HG02870 (cell line): ENCODE measurements around the gene CHD1.
A peak's percentile ranks its signal among the peaks of the same experiment; 100 is the strongest.
"Not testable (repeated sequence)": the region's sequence is repeated elsewhere in the genome, so short reads cannot be mapped to it uniquely, and the experiment has no call there.

Source experiments
- ATAC-seq: cut with Tn5 transposase; IDR thresholded peaks from one replicate; pipeline ENCODE4 v1.9.1; 2021; ENCODE audit warnings: mild to moderate bottlenecking, moderate library complexity; ENCODE audit not compliant: unreplicated experiment

Gene CHD1

DNA sequence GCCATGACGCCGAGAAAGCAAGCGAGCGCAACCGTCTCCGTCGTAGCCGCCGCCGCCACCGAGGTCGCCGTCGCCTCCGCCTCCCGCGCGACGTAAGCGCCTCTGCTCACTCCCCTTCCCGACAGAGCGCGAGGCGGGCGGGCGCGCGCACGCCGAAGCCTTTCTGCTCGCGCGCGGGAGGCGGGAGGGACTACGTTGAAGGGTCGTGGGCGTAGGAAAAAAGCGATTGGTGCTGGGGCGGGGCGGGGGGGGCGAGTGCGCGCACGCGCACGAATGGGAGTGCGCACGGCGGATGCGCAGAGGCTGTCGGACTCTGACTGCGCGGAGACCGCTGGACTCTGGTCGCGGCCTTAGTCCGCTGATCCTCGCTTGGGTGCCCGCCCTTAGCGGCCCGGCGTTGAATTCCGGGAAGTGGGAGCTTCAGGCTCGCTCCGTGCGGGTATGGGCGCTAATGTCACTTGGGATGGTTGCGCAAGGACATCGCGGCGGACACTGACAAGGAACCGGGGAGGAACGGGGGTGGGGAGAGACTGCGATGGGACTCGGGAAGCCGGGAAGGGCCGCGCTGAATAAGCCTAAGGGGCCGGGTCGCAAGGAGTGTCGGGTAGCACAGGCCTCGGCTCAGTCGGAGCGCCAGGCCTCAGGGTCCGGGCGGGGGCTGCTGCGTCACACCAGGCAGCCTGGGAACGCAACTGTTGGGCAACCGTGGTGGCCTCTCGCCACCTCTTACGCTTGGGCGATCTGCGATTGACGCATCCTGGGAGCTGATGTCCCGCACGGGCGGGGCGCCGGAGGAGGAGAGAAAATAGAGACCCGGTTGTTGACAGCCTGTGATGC lies at the start of gene CHD1:
TSS of gene CHD1 (minus strand) at position 135 of the 837 bp plus-strand sequence. CDS start 2,621 bp downstream, outside the sequence.
- ATAC-seq, result peak; percentile 57

DNA sequence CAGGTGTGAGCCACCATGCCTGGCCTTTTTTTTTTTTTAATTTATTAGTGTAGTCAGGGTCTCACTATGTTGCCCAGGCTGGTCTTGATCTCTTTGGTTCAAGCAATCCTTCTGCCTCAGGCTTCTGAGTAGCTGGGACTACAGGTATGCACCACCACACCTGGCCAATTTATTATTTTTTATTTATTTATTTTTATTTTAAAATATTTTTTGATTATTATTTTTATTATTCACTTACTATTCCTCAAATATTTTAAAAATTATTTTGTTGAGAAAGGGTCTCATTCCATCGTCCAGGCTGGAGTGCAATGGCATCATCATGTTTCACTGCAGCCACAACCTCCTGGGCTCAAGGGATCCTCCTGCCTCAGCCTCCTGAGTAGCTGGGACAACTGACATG lies 49.7 kb upstream of the CHD1 start:
- no peak for ATAC-seq

- ATAC-seq, result no peak
Measured at GRCh38 chr5:98977723-98978122, 48.9 kb upstream of the CHD1 start.

DNA sequence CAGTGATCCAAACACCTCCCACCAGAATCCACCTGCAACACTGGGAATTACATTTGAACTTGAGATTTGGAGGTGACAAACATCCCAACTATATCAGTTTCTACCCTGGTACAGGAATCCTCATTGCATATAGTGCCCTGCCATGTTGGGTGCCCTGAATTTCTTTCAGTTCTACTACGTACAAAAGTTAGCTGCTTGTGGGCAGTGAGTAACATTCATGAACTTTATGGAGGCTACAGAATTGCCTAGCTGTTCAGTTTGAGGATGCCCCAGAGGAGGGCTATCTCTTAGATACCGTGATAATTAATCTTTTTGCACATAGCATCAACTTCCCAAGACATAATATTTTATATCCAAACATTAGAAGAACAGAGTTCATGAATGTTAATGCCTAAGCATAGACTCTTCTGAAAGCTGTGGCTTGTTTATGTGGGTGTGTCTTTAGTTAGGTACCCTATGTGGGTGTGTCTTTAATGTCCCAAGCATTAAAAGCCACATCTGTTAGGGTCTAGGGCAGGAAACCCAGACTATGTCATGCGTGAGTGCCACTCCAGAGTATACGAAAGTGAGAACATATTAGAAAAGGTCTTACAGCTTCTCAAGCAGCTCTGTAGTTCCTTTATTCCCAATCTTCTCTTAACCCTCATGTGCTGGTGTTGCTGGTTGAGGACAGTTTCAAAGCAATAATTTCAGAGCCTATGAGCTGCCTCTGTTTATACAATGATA lies 47.0 kb upstream of the CHD1 start:
- peak; percentile 79 for ATAC-seq

GRCh38 chr5:98975223-98975622 lies 46.4 kb upstream of the CHD1 start:
- ATAC-seq, result no peak

- no peak for ATAC-seq
Measured at GRCh38 chr5:98969400-98969799, 40.6 kb upstream of the CHD1 start.

- ATAC-seq, result no peak
Measured at GRCh38 chr5:98968056-98968564, 39.3 kb upstream of the CHD1 start.

DNA sequence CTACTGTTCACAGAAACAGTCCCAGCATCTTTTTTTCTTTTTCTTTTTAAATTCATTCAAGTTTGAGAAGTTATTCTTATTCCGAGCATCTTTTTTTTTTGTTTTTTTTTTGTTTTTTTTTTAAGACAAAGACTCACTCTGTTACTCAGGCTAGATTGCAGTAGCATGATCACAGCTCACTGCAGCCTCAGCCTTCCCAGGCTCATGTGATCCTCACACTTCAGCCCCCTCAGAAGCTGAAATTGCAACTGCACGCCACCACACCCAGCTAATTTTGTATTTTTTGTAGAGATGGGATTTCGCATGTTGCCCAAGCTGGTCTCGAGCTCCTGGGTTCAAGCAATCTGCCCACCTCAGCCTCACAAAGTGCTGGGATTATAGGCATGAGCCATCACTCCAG lies 36.4 kb upstream of the CHD1 start:
- ATAC-seq, result no peak

- ATAC-seq, result no peak
Measured at GRCh38 chr5:98964621-98965020, 35.8 kb upstream of the CHD1 start.

DNA sequence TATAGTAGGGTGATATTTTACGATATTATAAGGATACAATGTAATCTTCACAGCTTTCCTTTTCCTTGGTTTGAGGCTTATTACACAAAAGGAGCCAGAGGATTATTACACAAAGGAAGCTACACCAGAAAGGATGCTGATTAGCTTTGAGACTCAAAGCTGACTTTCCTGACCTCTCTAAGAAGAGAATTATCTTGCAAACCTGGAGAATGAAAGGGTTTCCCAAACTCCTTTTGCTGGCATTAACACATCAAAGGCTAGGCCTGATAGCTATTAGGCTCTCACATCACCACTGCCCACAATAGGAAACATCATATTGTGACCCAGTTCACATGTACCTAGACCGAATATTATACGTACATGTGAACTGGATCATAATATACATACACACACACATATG lies 34.2 kb upstream of the CHD1 start:
- no peak for ATAC-seq

GRCh38 chr5:98962587-98962986 lies 33.8 kb upstream of the CHD1 start:
- ATAC-seq, result no peak

GRCh38 chr5:98961665-98962344 lies 33.0 kb upstream of the CHD1 start:
- no peak for ATAC-seq

GRCh38 chr5:98957307-98957706 lies 28.5 kb upstream of the CHD1 start:
- no peak for ATAC-seq

DNA sequence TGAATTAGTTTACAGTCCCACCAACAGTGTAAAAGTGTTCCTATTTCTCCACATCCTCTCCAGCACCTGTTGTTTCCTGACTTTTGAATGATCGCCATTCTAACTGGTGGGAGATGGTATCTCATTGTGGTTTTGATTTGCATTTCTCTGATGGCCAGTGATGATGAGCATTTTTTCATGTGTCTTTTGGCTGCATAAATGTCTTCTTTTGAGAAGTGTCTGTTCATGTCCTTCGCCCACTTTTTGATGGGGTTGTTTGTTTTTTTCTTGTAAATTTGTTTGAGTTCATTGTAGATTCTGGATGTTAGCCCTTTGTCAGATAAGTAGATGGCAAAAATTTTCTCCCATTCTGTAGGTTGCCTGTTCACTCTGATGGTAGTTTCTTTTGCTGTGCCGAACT lies 27.1 kb upstream of the CHD1 start:
- not testable (repeated sequence) for ATAC-seq

DNA sequence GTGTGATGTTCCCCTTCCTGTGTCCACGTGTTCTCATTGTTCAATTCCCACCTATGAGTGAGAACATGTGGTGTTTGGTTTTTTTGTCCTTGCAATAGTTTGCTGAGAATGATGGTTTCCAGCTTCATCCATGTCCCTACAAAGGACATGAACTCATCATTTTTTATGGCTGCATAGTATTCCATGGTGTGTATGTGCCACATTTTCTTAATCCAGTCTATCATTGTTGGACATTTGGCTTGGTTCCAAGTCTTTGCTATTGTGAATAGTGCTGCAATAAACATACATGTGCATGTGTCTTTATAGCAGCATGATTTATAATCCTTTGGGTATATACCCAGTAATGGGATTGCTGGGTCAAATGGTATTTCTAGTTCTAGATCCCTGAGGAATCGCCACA lies 26.7 kb upstream of the CHD1 start:
- ATAC-seq, result not testable (repeated sequence)

DNA sequence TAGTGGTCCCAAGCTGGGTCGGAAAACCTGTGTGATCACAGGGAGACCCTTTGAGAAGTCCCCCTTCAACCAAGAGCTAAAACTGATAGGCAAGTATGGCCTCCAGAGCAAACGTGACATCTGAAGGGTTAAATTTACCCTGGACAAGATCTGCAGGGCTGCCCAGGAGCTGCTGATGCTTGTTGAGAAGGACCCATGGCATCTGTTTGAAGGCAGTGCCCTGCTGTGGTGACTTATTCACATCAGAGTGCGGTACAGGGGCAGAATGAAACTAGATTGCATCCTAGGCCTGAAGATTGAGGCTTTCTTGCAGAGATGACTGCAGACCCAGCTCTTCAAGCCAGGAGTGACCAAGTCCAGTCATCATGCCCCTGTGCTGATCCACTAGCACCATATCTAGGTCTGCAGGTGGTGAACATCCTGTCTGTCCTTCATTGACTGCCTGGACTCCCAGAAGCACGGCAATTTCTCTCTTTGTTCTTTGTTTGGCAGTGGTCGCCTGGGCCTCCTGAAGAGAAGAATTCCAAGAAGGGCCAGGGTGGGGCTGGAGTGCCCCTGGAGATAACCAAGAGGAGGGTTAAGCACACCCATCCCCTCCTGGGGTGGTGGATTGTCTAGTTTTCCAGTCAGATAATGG lies 25.7 kb upstream of the CHD1 start:
- ATAC-seq, result no peak

- no peak for ATAC-seq
Measured at GRCh38 chr5:98942847-98943246, 14.0 kb upstream of the CHD1 start.

GRCh38 chr5:98941131-98941883 lies 12.5 kb upstream of the CHD1 start:
- ATAC-seq, result no peak

- ATAC-seq, result no peak
Measured at GRCh38 chr5:98940581-98940980, 11.8 kb upstream of the CHD1 start.

DNA sequence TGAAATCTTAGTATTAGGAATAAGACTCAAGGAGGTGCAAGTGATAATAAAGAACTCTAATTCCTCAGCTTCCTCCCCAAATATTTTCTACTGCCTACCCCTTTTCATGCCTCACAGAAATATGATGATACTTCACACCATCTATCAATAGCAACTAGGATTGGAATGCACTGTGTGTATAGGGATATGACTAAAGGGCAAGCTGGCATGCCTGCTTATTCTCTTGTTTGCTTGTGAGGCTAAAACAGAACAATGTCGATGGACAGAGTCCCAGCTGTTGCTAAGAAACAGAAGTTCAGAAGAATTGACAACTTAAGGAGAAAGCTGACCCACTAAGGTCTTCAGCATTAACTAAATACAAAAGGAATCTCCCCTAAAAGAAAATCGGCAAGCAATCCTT lies 9.7 kb upstream of the CHD1 start:
- no peak for ATAC-seq
